GM15510 (cell line): ENCODE measurements around the gene MKRN2.

ENCODE experiments used
- POLR2A ChIP-seq: IDR thresholded peaks from 3 replicates; pipeline ENCODE4 v1.6.1; 2011; ENCODE audit warnings: borderline replicate concordance; ENCODE audit not compliant: insufficient read length; ENCODE audit errors: extremely low read depth

Gene MKRN2

GRCh38 chr3:12633108-12633507 lies 76.2 kb downstream of the MKRN2 start:
- no peak for TF ChIP-seq POLR2A
